Mesenteric fat pad (tissue), 1 donor: ENCODE results near the gene SPTBN5. TPM values are rescaled to one million over a fixed set of nuclear protein-coding genes. Genes with fewer than 3 reads are reported as not detected.

Experiments used
- DNase-seq: peaks from one replicate; pipeline ENCODE4 v3.0.0-alpha.2; 2020; ENCODE audit warnings: low spot score
- long read RNA-seq: library from polyadenylated mRNA; unstranded; transcript quantifications from one replicate; pipeline ENCODE4 v2.0.0, GENCODE V29; 2020
- total RNA-seq: library from RNA; stranded (reverse); fragmentation: NEBNext Ultra II Directional; extraction: Animal tissue kit (Norgen Biotek cat#: 25700); gene quantifications from one replicate; pipeline ENCODE4 v1.2.1, GENCODE V29; 2021
- donor health status: DM: yes; HTN: yes; CAD: no.

SPTBN5 gene
- 1.6 TPM for total RNA-seq
- long read RNA-seq, partial matches to known transcripts: 0 of 2 reads
- long read RNA-seq, other reads (novel, unspliced or antisense): 2 of 2 reads

- DNase-seq: no peak
Measured at GRCh38 chr15:41893422-41894250, at the start of gene SPTBN5. SPTBN5 (minus strand) TSS chr15:41894053; CDS start chr15:41893497, 556 bp downstream.

DNA sequence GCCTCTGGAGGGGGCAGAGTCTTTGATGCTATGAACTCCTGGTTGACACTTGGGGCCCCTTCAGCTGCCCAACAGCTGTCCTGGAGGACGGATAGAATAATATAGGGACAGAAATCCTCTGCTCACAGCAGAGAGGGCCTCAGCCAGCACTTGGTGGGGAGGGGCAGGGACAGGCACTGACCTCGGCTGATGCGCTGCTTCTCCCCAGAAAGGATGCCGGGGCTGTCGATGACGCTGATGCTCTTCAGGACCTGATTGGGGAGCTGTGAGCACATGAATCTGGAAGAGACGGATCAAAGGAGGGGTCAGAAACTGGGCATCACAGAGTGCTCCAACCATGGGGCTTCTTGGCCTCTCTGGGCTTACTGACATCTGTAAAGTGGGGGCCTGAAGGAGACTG lies 49.0 kb upstream of the SPTBN5 start:
- peak; percentile 82 for DNase-seq

GRCh38 chr15:41941644-41942415 lies 48.0 kb upstream of the SPTBN5 start:
- peak; percentile 68 for DNase-seq

DNA sequence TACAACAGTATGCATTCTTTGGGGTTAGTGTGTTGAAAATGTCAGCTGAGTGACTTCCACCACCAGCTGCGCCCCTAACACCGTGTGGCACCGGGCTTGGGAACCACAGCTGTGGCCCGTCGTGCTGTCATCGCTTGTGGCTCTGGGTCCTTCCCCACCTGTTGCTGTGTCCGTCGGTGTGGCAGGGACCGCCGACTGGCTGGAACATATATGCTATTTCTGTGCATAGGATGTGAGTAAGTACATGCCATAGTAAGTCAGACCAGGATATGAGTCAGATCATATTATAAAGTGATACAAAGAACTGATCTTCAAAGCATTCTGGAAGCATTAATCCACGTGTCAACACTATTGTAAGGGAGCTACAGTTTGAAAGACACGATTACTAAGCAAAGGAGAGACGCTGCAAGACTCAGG lies 46.6 kb upstream of the SPTBN5 start:
- peak; percentile 85 for DNase-seq

GRCh38 chr15:41939986-41940385 lies 46.1 kb upstream of the SPTBN5 start:
- DNase-seq: peak; percentile 53

- no peak for DNase-seq
Measured at GRCh38 chr15:41937568-41937923, 43.7 kb upstream of the SPTBN5 start.

DNA sequence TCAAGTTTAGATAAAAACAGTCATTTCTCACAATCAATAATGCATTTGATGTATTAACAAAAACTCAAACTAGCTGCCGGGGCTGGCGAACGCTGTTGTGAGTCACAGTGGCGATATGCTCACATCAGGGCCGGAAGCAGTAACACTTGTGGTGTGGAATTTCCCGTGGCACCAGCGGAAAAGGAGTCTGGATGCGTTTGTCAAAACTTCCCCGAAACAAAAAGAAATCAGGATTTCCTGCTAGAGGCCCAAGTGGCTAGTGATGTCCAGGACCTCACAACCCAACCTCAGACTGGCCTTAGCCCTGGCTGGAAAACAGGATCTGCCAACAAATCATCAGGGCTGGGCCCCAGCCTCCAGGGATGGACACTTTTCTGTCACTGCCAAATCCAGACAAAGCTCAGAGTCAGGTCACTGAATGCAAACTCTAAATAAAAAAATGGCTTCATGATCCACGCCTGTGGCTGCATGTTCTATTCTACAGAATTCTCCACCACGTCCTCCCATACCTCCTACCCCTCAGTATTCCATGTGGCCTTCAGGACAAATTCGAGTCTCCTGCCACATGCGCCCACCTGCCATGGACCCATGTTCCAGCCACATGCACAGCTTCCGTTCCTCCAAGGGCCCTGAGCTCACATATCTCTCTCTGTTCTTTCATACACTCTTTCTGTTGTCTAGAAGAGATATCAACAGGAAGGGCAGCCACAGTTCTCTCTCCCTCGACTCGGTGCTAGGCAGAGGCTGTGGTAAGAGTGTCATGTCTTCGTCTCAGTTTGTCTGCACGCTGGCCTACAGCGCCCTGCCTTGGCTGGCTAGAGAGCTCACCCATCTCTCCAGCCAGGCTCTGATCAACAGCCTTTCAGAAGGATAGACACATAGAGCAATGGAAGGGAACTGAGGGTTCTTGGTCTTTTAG lies 43.1 kb upstream of the SPTBN5 start:
- peak; percentile 89 for DNase-seq

DNA sequence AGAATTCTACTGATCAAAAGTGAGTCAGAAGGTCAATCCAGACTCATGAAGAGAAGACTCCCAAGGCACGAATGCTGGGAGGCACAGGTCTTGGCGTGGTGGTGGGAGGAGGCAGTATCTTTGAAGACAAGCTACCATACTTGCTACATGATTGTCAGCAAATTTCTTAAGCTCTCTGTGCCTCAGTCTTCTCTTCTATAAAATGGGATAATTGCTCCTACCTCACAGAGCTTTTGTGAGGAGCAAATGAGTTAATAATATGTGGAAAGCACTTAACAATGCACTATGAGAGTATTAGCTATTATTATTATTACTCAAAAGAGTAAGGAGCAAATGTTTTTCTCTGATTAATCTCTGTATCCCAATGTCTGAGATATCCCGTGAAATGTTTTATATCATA lies 42.3 kb upstream of the SPTBN5 start:
- DNase-seq: peak; percentile 8

GRCh38 chr15:41935566-41936020 lies 41.7 kb upstream of the SPTBN5 start:
- DNase-seq: peak; percentile 22

- no peak for DNase-seq
Measured at GRCh38 chr15:41934843-41935242, 41.0 kb upstream of the SPTBN5 start.

DNA sequence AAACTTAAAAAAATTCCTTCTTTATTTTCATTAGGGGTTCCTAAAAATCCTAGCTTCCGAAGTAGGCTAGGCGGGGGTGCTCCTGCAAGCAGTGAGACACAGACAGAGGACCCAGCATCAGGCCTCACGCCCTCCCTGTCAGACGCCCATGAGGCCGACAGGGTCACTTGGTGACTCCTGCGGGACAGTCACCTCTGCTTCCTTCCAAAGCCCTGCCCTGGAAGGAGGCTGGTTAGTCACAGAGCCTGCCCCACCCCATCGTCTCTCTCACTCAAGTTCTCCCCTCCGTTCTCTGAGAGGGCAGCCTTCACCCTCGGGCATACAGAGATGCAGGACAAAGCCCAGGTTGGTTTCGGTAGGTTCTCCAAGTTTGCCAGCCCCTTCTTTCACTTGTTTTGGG lies 39.9 kb upstream of the SPTBN5 start:
- no peak for DNase-seq

GRCh38 chr15:41933326-41933725 lies 39.5 kb upstream of the SPTBN5 start:
- DNase-seq: no peak

DNA sequence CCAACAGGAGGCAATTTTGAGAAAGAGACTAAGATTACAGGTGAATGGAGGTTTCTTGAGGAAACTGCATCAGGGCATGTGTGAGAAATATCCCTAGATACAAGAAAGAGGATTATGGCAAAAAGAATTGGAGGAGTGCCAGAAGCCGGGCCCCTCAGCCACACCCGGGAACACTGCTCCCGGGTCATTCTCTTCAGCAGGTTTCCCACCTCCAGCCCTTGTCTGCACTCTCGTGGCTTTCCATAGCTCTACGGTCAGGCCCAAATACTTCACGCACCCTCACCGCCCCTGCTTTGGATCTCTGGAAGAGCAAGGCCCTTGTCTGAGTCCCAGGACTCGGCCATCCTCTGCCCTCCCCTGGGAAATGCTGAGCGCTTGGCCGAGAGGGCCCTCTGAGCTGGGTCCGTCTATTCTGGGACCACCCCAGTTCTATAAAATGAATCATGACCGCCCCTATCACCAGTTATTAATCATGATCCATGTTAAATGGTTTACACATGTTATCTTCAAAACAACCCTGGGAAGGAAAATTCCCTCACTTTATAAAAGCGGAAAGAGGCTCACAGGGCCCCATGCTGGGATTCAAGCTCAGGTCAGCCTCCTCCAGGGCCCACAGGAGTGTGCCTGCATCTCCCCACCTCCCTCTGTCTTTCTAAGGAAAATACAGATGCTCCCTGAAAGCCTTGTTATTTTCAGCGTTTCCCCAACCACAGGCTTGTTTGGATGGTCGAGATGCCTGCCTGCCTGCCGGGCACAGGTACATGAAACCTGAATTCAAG lies 38.8 kb upstream of the SPTBN5 start:
- DNase-seq: no peak

DNA sequence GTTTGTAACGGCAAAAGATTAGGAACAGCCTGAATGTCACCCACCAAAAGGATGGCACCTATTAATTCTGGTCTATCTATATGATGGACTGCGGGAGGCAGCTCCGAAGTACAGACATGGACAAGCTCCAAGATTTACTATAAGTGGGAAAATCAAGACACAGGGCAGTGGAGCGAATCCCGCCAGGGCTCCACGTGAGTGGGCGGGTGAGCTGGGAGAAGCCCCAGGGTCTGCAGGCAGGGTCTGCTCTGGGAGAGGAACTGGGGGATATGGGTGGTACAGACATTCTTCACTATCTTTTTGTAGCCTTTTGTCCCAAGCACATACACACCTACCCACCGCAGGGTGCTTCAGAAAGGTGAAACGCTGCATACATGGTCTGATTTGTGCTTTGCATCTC lies 38.2 kb upstream of the SPTBN5 start:
- DNase-seq: no peak

- DNase-seq: no peak
Measured at GRCh38 chr15:41930867-41931222, 37.0 kb upstream of the SPTBN5 start.

DNA sequence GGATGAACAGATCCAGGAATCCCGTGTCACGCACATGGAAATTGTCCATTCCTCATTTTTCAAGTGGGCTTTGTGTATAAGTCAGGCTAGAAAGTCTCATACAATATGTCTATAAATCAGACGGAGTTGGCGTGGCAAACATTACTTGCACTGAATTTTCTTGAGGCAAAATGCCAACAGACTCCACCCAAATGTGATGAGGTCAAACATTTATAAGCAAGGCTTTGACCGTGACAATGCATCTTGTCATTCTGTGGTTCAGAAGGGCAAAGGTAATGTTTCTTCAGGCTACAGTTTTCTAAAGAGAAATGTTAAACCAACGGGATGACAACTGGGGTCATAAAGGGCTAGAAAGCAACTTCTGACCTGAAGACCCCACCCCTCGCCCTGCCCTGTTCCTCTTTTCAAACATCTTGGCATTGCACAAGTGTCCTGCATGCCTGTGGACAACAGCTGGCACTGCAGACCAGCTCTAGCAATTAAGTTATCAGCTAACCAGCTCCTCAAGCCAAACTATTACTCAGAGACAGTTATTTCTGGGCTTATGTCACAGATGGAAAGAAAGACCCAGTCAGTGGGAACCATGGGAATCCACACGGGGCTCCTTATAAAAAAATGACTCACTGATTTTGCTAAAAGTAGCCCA lies 36.5 kb upstream of the SPTBN5 start:
- DNase-seq: no peak

GRCh38 chr15:41928637-41929620 lies 35.1 kb upstream of the SPTBN5 start:
- no peak for DNase-seq

DNA sequence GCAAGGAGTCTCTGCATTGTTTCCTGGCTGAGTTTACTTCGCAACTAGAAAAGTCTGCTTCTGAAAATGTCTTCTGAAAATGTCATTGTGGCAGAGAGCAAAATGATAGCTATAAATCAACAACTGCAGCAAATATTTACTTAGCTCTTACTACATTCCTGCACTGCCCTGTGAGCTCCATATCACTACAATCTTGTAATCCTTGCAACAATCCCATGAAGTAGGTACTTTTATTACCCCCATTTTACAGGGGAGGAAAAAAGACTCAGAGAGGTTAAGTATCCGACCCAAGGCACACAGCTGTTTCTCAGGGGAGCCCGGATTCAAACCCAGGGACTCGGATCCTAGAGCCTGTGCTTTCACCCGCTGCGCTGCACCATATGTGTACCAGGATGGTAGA lies 34.2 kb upstream of the SPTBN5 start:
- DNase-seq: no peak

- no peak for DNase-seq
Measured at GRCh38 chr15:41927536-41927935, 33.7 kb upstream of the SPTBN5 start.
